Activated CD8-positive, alpha-beta T cell treated with anti-CD3 and anti-CD28 coated beads for 36 hours (primary cell): Measurements from ENCODE around the gene DCAF5. TPM values are rescaled to one million over a fixed set of nuclear protein-coding genes. Genes with fewer than 3 reads are reported as not detected.

ENCODE experiments used
- ATAC-seq: fragments of 200-7000 bp; cut with Tn5 transposase; one replicate; pipeline ENCODE4 v1.10.0; 2021; ENCODE audit warnings: mild to moderate bottlenecking, moderate library complexity
- CTCF ChIA-PET: fragments of 350-600 bp; sonication (Branson Sonifier 250); formaldehyde crosslinking; loops from one replicate; lab custom pipeline; 2021; ENCODE audit warnings: antibody characterized with exemption; lab: Charles Lee
- POLR2A ChIA-PET: fragments of 350-600 bp; sonication (Branson Sonifier 250); formaldehyde crosslinking; loops from one replicate; lab custom pipeline; 2021; ENCODE audit warnings: antibody characterized with exemption; lab: Charles Lee
- DNase-seq: peaks from one replicate; pipeline ENCODE4 v3.0.0-alpha.2; 2020
- H3K27ac Mint-ChIP-seq: one replicate; pipeline ENCODE4 v1.8.0; 2021; ENCODE audit warnings: mild to moderate bottlenecking, mixed read lengths
- H3K27me3 Mint-ChIP-seq: one replicate; pipeline ENCODE4 v1.8.0; 2021; ENCODE audit warnings: mixed read lengths
- H3K36me3 Mint-ChIP-seq: one replicate; pipeline ENCODE4 v1.8.0; 2021; ENCODE audit warnings: low read depth, mixed read lengths
- H3K4me1 Mint-ChIP-seq: one replicate; pipeline ENCODE4 v1.8.0; 2021; ENCODE audit warnings: low read depth, mixed read lengths
- H3K4me3 Mint-ChIP-seq: one replicate; pipeline ENCODE4 v1.8.0; 2021; ENCODE audit warnings: mild to moderate bottlenecking, moderate library complexity, mixed read lengths
- H3K9me3 Mint-ChIP-seq: one replicate; pipeline ENCODE4 v1.8.0; 2021; ENCODE audit warnings: mixed read lengths
- intact Hi-C: fragments of 100-400 bp; cut with micrococcal nuclease; formaldehyde crosslinking; loops from one replicate; pipeline ENCODE4 v1.10.0; 2022
- total RNA-seq, 2 experiments: library from RNA; stranded (reverse); gene quantifications; one replicate each; pipeline ENCODE4 v1.2.3, GENCODE V29; 2021
- TF ChIP-seq, protein P1 (sequence below): fragments of 200-600 bp; IDR thresholded peaks from one replicate; pipeline ENCODE4 v1.8.0; 2022; ENCODE audit warnings: antibody characterized with exemption, mild to moderate bottlenecking

Gene DCAF5
- total RNA-seq, 2 experiments from 2014 or later: 34.3 to 36.5 TPM

DNA sequence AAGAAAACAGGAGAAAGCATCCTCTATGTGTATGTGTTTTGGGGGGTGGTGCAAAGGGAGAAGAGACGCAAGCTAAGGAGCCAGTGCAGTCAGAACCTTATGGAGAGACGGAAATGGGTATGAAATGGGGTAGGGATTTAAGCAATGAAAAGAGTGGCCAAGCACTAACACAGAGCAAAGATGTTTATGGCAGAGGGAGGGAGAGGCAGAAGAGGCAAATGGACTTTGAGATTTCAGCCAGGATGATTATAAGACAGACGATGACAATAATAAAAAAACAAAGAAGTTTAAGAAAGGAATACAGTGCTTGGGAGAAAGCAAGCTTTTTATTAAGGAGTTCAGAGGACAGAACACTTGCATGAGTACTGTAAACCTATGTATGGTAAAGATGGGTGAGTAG is 44.6 kb downstream of the DCAF5 start:
- POLR2A ChIA-PET: interaction anchor here (1.0 kb wide), 1 partner anchor 44 kb away, joined by 3 read pairs; no protein-coding TSS in a partner anchor
- H3K4me1 Mint-ChIP-seq: peaks cover 5% of the 10 kb centered on the region

GRCh38 chr14:69107407-69108003 is 45.4 kb downstream of the DCAF5 start:
- peak overlapping the region; percentile 19 for H3K27ac Mint-ChIP-seq
- H3K27me3 Mint-ChIP-seq: no peaks in the 10 kb centered on the region
- peaks cover 5% of the 10 kb centered on the region for H3K36me3 Mint-ChIP-seq
- CTCF ChIA-PET: interaction anchor here (0.6 to 4.0 kb wide), 35 partner anchors 9 to 283 kb away, joined by 3 to 49 read pairs (median 4); no protein-coding TSS in a partner anchor
- no peak overlapping the region for H3K4me3 Mint-ChIP-seq
- TF ChIP-seq, protein P1, sequence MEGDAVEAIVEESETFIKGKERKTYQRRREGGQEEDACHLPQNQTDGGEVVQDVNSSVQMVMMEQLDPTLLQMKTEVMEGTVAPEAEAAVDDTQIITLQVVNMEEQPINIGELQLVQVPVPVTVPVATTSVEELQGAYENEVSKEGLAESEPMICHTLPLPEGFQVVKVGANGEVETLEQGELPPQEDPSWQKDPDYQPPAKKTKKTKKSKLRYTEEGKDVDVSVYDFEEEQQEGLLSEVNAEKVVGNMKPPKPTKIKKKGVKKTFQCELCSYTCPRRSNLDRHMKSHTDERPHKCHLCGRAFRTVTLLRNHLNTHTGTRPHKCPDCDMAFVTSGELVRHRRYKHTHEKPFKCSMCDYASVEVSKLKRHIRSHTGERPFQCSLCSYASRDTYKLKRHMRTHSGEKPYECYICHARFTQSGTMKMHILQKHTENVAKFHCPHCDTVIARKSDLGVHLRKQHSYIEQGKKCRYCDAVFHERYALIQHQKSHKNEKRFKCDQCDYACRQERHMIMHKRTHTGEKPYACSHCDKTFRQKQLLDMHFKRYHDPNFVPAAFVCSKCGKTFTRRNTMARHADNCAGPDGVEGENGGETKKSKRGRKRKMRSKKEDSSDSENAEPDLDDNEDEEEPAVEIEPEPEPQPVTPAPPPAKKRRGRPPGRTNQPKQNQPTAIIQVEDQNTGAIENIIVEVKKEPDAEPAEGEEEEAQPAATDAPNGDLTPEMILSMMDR: peak; percentile 67
- peaks cover 5% of the 10 kb centered on the region for H3K4me1 Mint-ChIP-seq
- no peaks in the 10 kb centered on the region for H3K9me3 Mint-ChIP-seq
- DNase-seq (peak; percentile 46), ATAC-seq (peak; percentile 75)
- intact Hi-C loops: loop anchor here (5.0 kb wide), 1 partner anchor 245 kb away; no protein-coding TSS in a partner anchor
- POLR2A ChIA-PET: interaction anchor here (0.9 to 1.1 kb wide), 2 partner anchors 195 to 223 kb away, joined by 3 read pairs; no protein-coding TSS in a partner anchor

More for the DNA sequence above, 44.6 kb downstream of the DCAF5 start:
- Mint-ChIP-seq H3K9me3 (no peaks in the 10 kb centered on the region), H3K27me3 (no peaks in the 10 kb centered on the region), H3K4me3 (no peak overlapping the region), H3K27ac (no peak overlapping the region), H3K36me3 (peaks cover 5% of the 10 kb centered on the region)
- DNase-seq: no peak
- intact Hi-C loops: loop anchor here (5.0 kb wide), 1 partner anchor 246 kb away; no protein-coding TSS in a partner anchor
- CTCF ChIA-PET: interaction anchor here (0.8 to 4.0 kb wide), 16 partner anchors 11 to 264 kb away, joined by 3 to 49 read pairs (median 8); no protein-coding TSS in a partner anchor
- TF ChIP-seq, protein P1: no peak
- no peak for ATAC-seq

GRCh38 chr14:69106451-69106850 is 46.5 kb downstream of the DCAF5 start:
- H3K27me3 Mint-ChIP-seq: no peaks in the 10 kb centered on the region
- H3K36me3 Mint-ChIP-seq: peaks cover 5% of the 10 kb centered on the region
- H3K9me3 Mint-ChIP-seq: no peaks in the 10 kb centered on the region
- H3K4me1 Mint-ChIP-seq: peaks cover 9% of the 10 kb centered on the region
- no peak overlapping the region for H3K27ac Mint-ChIP-seq
- H3K4me3 Mint-ChIP-seq: no peak overlapping the region
- no peak for DNase-seq
- ATAC-seq: no peak
- CTCF ChIA-PET: interaction anchor here (0.6 to 4.0 kb wide), 22 partner anchors 9 to 290 kb away, joined by 3 to 49 read pairs (median 5); no protein-coding TSS in a partner anchor
- POLR2A ChIA-PET: interaction anchor here (0.9 kb wide), 1 partner anchor 222 kb away, joined by 3 read pairs; no protein-coding TSS in a partner anchor
- TF ChIP-seq, protein P1: no peak
- intact Hi-C loops: loop anchor here (5.0 kb wide), 1 partner anchor 244 kb away; no protein-coding TSS in a partner anchor

DNA sequence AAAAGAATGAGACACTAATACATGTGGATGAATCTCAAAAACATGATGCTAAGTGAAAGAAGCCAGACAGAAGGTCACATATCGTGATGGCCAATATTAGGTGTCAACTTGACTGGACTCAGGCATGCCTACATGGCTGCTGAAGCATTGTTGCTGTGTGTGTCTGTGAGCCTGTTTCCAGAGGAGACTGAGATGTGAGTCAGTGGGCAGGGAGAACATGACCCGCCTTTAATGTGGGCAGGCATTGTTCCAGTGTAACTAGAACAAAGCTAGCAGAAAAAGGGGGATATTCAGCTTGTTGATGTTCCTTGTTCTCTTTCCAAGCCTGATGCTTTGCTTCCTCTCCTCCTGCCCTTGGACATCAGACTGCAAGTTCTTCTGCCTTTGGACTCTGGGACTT is 47.6 kb downstream of the DCAF5 start:
- Mint-ChIP-seq H3K4me3 (no peak overlapping the region), H3K27ac (no peak overlapping the region), H3K4me1 (peaks cover 16% of the 10 kb centered on the region), H3K9me3 (no peaks in the 10 kb centered on the region), H3K27me3 (no peaks in the 10 kb centered on the region), H3K36me3 (peaks cover 5% of the 10 kb centered on the region)
- POLR2A ChIA-PET: no interaction called here
- intact Hi-C loops: loop anchor here (5.0 kb wide), 1 partner anchor 243 kb away; no protein-coding TSS in a partner anchor
- DNase-seq (no peak), ATAC-seq (no peak)
- TF ChIP-seq, protein P1: no peak
- CTCF ChIA-PET: interaction anchor here (1.0 to 4.0 kb wide), 2 partner anchors 194 to 289 kb away, joined by 3 to 49 read pairs; no protein-coding TSS in a partner anchor
